SK-N-SH (cell line): Measurements from ENCODE around the gene SEC14L6. TPM values are rescaled to one million over a fixed set of nuclear protein-coding genes. Genes with fewer than 3 reads are reported as not detected.

Source experiments
- CTCF ChIA-PET: fragments of 300-600, 350-600 bp; formaldehyde crosslinking; extraction: SDS; loops from one replicate; lab custom pipeline; 2021; lab: Yijun Ruan, JAX
- POLR2A ChIA-PET: fragments of 350-600 bp; sonication (Branson Sonifier 250); formaldehyde crosslinking; extraction: SDS; loops from one replicate; lab custom pipeline; 2020; ENCODE audit warnings: antibody characterized with exemption, inconsistent platforms; lab: Yijun Ruan, JAX
- DNase-seq: peaks from one replicate; pipeline ENCODE4 v3.0.0; 2012
- H2AFZ ChIP-seq: fragments of 200-600 bp; sonication (generic); 2 replicates; pipeline ENCODE4 v1.8.1; 2016; ENCODE audit warnings: antibody characterized with exemption, mild to moderate bottlenecking, low read depth
- H3F3A ChIP-seq: fragments of 200-600 bp; sonication (generic); replicated peaks from 2 replicates; pipeline ENCODE3; 2016; ENCODE audit warnings: antibody characterized with exemption, mild to moderate bottlenecking; ENCODE audit not compliant: insufficient read depth
- H3K27ac ChIP-seq, 2 experiments: fragments of 200-500 bp in 1 of 2; fragments of 200-600 bp in 1 of 2; sonication (Bioruptor generic) in 1 of 2; sonication (generic), shearing (Covaris generic) in 1 of 2; 2 replicates each; pipeline versions ENCODE4 v1.5.1 to v1.6.1; 2014 to 2016; ENCODE audit warnings: low read depth in 2 of 2, inconsistent platforms in 1 of 2, low read length in 1 of 2, mild to moderate bottlenecking in 1 of 2, mixed read lengths in 1 of 2
- H3K27me3 ChIP-seq: fragments of 200-600 bp; sonication (generic), shearing (Covaris generic); 2 replicates; pipeline ENCODE4 v1.6.1; 2016; ENCODE audit warnings: mixed run types; ENCODE audit not compliant: insufficient read depth
- H3K36me3 ChIP-seq, 2 experiments: fragments of 200-500 bp in 1 of 2; fragments of 200-600 bp in 1 of 2; sonication (Bioruptor generic) in 1 of 2; sonication (generic) in 1 of 2; replicated peaks in 1 of 2; 2 replicates each; pipeline versions ENCODE3 to v1.5.1; 2014 to 2016; ENCODE audit warnings: low read length in 1 of 2, mild to moderate bottlenecking in 1 of 2; ENCODE audit not compliant: insufficient read depth in 2 of 2, control insufficient read depth in 1 of 2
- H3K4me1 ChIP-seq, 2 experiments: fragments of 200-500 bp in 1 of 2; fragments of 200-600 bp in 1 of 2; sonication (Bioruptor generic) in 1 of 2; sonication (generic), shearing (Covaris generic) in 1 of 2; 2 replicates each; pipeline versions ENCODE4 v1.5.1 to v1.6.1; 2014 to 2016; ENCODE audit warnings: low read depth in 1 of 2, low read length in 1 of 2, mixed run types in 1 of 2; ENCODE audit not compliant: insufficient read depth in 2 of 2, control insufficient read depth in 1 of 2
- H3K4me2 ChIP-seq: fragments of 200-600 bp; sonication (generic), shearing (Covaris generic); 2 replicates; pipeline ENCODE4 v1.6.1; 2017; ENCODE audit warnings: mixed run types
- H3K4me3 ChIP-seq, 2 experiments: fragments of 200-500 bp in 1 of 2; fragments of 200-600 bp in 1 of 2; sonication (Bioruptor generic) in 1 of 2; sonication (generic), shearing (Covaris generic) in 1 of 2; 2 replicates each; pipeline versions ENCODE4 v1.5.1 to v1.8.1; 2014 to 2016; ENCODE audit warnings: low read depth in 2 of 2, inconsistent platforms in 1 of 2, low read length in 1 of 2, mild to moderate bottlenecking in 1 of 2, mixed read lengths in 1 of 2, moderate library complexity in 1 of 2
- H3K79me2 ChIP-seq: fragments of 200-600 bp; sonication (generic); 2 replicates; pipeline ENCODE4 v1.8.1; 2017; ENCODE audit warnings: mild to moderate bottlenecking; ENCODE audit not compliant: insufficient read depth
- H3K9ac ChIP-seq: fragments of 200-600 bp; sonication (generic); 2 replicates; pipeline ENCODE4 v1.6.1; 2017; ENCODE audit warnings: mixed run types
- H3K9me2 ChIP-seq: fragments of 200-600 bp; sonication (generic); 2 replicates; pipeline ENCODE4 v1.6.1; 2017; ENCODE audit warnings: mixed run types
- H3K9me3 ChIP-seq: fragments of 200-600 bp; sonication (generic); 2 replicates; pipeline ENCODE4 v1.6.1; 2017; ENCODE audit warnings: mixed run types, mild to moderate bottlenecking, moderate library complexity
- H4K20me1 ChIP-seq: fragments of 200-600 bp; sonication (generic); 2 replicates; pipeline ENCODE4 v1.6.1; 2017; ENCODE audit warnings: mild to moderate bottlenecking, mixed run types; ENCODE audit not compliant: insufficient read depth
- ELF1 ChIP-seq: IDR thresholded peaks from 2 replicates; pipeline ENCODE4 v1.4.0; 2012
- EP300 ChIP-seq, 2 experiments: IDR thresholded peaks; 2 replicates each; pipeline versions ENCODE4 v1.4.0 to v1.6.1; 2012; ENCODE audit warnings: borderline replicate concordance in 1 of 2, low read depth in 1 of 2, low read length in 1 of 2
- FOSL2 ChIP-seq: IDR thresholded peaks from 2 replicates; pipeline ENCODE4 v1.4.0; 2012; ENCODE audit warnings: low read depth, mild to moderate bottlenecking, moderate library complexity, borderline replicate concordance
- FOXJ3 ChIP-seq: sonication (generic); formaldehyde crosslinking; IDR thresholded peaks from 2 replicates; pipeline ENCODE4 v1.5.1; 2020; ENCODE audit warnings: mild to moderate bottlenecking, missing genetic modification reagents
- GABPA ChIP-seq: IDR thresholded peaks from 2 replicates; pipeline ENCODE4 v1.4.0; 2012; ENCODE audit warnings: low read depth, mild to moderate bottlenecking
- GATA2 ChIP-seq: sonication (generic); formaldehyde crosslinking; IDR thresholded peaks from 2 replicates; pipeline ENCODE4 v1.5.0; 2020; ENCODE audit warnings: mild to moderate bottlenecking, missing genetic modification reagents
- JUND ChIP-seq: IDR thresholded peaks from 2 replicates; pipeline ENCODE4 v1.4.0; 2012
- MEF2A ChIP-seq: IDR thresholded peaks from 2 replicates; pipeline ENCODE4 v1.4.0; 2012; ENCODE audit warnings: low read depth, borderline replicate concordance
- MXI1 ChIP-seq: IDR thresholded peaks from 2 replicates; pipeline ENCODE4 v1.6.1; 2012; ENCODE audit warnings: mild to moderate bottlenecking, low read depth, low read length, improper control_type of control experiment
- NFIC ChIP-seq: IDR thresholded peaks from 2 replicates; pipeline ENCODE4 v1.4.0; 2012; ENCODE audit warnings: borderline replicate concordance
- NRF1 ChIP-seq: IDR thresholded peaks from 2 replicates; pipeline ENCODE4 v1.6.1; 2012; ENCODE audit warnings: low read depth, mild to moderate bottlenecking, low read length
- RXRA ChIP-seq: IDR thresholded peaks from 2 replicates; pipeline ENCODE4 v1.4.0; 2012; ENCODE audit warnings: low read depth, mild to moderate bottlenecking, borderline replicate concordance
- SIN3A ChIP-seq: IDR thresholded peaks from 2 replicates; pipeline ENCODE4 v1.6.1; 2012; ENCODE audit warnings: low read depth, mild to moderate bottlenecking, low read length, moderate library complexity, borderline replicate concordance
- YY1 ChIP-seq: IDR thresholded peaks from 2 replicates; pipeline ENCODE4 v1.4.0; 2012; ENCODE audit warnings: low read depth, mild to moderate bottlenecking
- WGBS: methylation state at CpG from one replicate; pipeline ENCODE4 v1.1.6; 2017; ENCODE audit warnings: low lambda C conversion rate; 5-methylcytosine and 5-hydroxymethylcytosine counted together
- polyA plus RNA-seq, 3 experiments: library from polyadenylated mRNA; depleted of rRNA; stranded (reverse); fragments of >200 nt; gene quantifications; 2 replicates each; pipeline ENCODE4 v1.2.3, GENCODE V29; 2012
- TF ChIP-seq, protein P1 (sequence below): IDR thresholded peaks from 2 replicates; pipeline ENCODE4 v1.6.1; 2012; ENCODE audit warnings: mild to moderate bottlenecking, low read depth, low read length, moderate library complexity
- TF ChIP-seq, protein P2 (sequence below): IDR thresholded peaks from 2 replicates; pipeline ENCODE4 v1.4.0; 2012; ENCODE audit warnings: low read depth, borderline replicate concordance

SEC14L6 gene
- polyA plus RNA-seq, 1 of the 3 experiments (the other 2 are of a cell fraction): not detected

DNA sequence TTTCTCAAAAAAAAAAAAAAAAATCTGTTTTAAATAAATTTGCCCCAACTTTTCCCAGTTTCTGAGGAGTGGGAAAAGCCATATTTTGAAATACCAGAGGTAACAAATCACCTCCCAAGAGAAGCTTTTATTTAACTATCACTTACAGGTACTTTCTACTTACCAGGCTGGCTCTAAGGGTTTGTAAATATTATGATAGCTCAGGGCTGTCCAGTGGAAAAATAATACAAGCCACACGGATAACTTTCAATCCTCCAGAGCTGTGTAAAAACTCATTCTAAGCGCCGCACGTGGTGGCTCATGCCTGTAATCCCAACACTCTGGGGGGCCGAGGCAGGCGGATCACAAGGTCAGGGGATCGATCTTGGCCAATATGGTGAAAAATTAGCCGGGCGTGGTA is 35.4 kb downstream of the SEC14L6 start:
- no peak overlapping the region for H2AFZ ChIP-seq
- no peaks in the 10 kb centered on the region for H3F3A ChIP-seq
- H3K9ac ChIP-seq: no peak overlapping the region
- peaks cover 0 to 3% of the 10 kb centered on the region in 2 experiments; a peak in 1 of 4 replicates for H3K4me1 ChIP-seq
- H3K79me2 ChIP-seq: no peaks in the 10 kb centered on the region
- no peaks in the 10 kb centered on the region for H3K36me3 ChIP-seq
- no peak overlapping the region for H3K4me3 ChIP-seq
- ChIA-PET POLR2A (no interaction called here), CTCF (interaction anchor here (1.1 kb wide), 1 partner anchor 9 kb away, joined by 3 read pairs; no protein-coding TSS in a partner anchor)
- H3K27ac ChIP-seq: no peak overlapping the region
- no peak for DNase-seq
- no peaks in the 10 kb centered on the region for H3K9me2 ChIP-seq
- no peaks in the 10 kb centered on the region for H4K20me1 ChIP-seq
- H3K27me3 ChIP-seq: peaks cover 7% of the 10 kb centered on the region; the same call in 1 of the 2 replicates
- no peak overlapping the region for H3K4me2 ChIP-seq
- 72% methylated on average over 9 of the region's 9 CpGs for WGBS
- H3K9me3 ChIP-seq: no peaks in the 10 kb centered on the region
- no peak for TF ChIP-seq MXI1
- TF ChIP-seq NRF1: no peak
- TF ChIP-seq, protein P1, sequence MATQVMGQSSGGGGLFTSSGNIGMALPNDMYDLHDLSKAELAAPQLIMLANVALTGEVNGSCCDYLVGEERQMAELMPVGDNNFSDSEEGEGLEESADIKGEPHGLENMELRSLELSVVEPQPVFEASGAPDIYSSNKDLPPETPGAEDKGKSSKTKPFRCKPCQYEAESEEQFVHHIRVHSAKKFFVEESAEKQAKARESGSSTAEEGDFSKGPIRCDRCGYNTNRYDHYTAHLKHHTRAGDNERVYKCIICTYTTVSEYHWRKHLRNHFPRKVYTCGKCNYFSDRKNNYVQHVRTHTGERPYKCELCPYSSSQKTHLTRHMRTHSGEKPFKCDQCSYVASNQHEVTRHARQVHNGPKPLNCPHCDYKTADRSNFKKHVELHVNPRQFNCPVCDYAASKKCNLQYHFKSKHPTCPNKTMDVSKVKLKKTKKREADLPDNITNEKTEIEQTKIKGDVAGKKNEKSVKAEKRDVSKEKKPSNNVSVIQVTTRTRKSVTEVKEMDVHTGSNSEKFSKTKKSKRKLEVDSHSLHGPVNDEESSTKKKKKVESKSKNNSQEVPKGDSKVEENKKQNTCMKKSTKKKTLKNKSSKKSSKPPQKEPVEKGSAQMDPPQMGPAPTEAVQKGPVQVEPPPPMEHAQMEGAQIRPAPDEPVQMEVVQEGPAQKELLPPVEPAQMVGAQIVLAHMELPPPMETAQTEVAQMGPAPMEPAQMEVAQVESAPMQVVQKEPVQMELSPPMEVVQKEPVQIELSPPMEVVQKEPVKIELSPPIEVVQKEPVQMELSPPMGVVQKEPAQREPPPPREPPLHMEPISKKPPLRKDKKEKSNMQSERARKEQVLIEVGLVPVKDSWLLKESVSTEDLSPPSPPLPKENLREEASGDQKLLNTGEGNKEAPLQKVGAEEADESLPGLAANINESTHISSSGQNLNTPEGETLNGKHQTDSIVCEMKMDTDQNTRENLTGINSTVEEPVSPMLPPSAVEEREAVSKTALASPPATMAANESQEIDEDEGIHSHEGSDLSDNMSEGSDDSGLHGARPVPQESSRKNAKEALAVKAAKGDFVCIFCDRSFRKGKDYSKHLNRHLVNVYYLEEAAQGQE: no peak

DNA sequence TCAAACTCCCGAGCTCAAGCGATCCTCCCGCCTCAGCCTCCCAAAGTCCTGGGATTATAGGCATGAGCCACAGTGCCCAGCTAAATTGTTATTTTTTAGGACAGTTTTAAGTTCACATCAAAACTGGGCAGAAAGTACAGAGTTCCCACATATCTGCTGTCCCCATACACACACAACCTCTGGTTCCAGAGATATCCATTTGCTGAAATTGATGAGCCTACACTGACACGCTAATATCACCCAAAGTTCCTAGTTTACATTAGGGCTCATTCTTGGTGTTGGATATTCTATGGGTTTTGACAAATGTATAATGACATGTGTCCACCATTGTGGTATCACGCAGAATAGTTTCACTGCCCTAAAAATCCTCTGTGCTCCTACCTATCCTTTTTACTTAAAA is 38.3 kb downstream of the SEC14L6 start:
- Histone ChIP-seq H4K20me1 (no peaks in the 10 kb centered on the region), H3K4me2 (no peak overlapping the region), H3K9ac (no peak overlapping the region), H2AFZ (no peak overlapping the region), H3K27ac (no peak overlapping the region), H3K79me2 (no peaks in the 10 kb centered on the region), H3K4me1 (peaks cover 0 to 3% of the 10 kb centered on the region in 2 experiments; a peak in 1 of 4 replicates), H3K9me3 (no peaks in the 10 kb centered on the region), H3K9me2 (no peaks in the 10 kb centered on the region), H3K4me3 (no peak overlapping the region), H3F3A (no peaks in the 10 kb centered on the region), H3K36me3 (no peaks in the 10 kb centered on the region), H3K27me3 (peaks cover 7% of the 10 kb centered on the region; the same call in 1 of the 2 replicates)
- ChIA-PET CTCF (interaction anchor here (0.9 to 1.0 kb wide), 2 partner anchors 23 to 59 kb away, joined by 3 to 4 read pairs; no protein-coding TSS in a partner anchor), POLR2A (no interaction called here)
- DNase-seq: no peak
- WGBS: 88% methylated on average over 5 of the region's 5 CpGs
- no peak for TF ChIP-seq FOXJ3
- TF ChIP-seq ELF1: no peak
- TF ChIP-seq RXRA: no peak
- TF ChIP-seq MXI1: no peak
- no peak for TF ChIP-seq SIN3A
- TF ChIP-seq MEF2A: no peak
- no peak for TF ChIP-seq GABPA
- TF ChIP-seq, protein P1: no peak
- TF ChIP-seq GATA2 (CRISPR knock-in tag): no peak
- TF ChIP-seq NFIC: no peak
- no peak for TF ChIP-seq JUND
- TF ChIP-seq, protein P2, sequence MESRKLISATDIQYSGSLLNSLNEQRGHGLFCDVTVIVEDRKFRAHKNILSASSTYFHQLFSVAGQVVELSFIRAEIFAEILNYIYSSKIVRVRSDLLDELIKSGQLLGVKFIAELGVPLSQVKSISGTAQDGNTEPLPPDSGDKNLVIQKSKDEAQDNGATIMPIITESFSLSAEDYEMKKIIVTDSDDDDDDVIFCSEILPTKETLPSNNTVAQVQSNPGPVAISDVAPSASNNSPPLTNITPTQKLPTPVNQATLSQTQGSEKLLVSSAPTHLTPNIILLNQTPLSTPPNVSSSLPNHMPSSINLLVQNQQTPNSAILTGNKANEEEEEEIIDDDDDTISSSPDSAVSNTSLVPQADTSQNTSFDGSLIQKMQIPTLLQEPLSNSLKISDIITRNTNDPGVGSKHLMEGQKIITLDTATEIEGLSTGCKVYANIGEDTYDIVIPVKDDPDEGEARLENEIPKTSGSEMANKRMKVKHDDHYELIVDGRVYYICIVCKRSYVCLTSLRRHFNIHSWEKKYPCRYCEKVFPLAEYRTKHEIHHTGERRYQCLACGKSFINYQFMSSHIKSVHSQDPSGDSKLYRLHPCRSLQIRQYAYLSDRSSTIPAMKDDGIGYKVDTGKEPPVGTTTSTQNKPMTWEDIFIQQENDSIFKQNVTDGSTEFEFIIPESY: no peak
- TF ChIP-seq YY1: no peak
- TF ChIP-seq EP300 (IDR thresholded peaks at IDR 0.05; ENCODE audit: borderline replicate concordance in 1 of 2, low read depth in 1 of 2, low read length in 1 of 2): no peak
- no peak for TF ChIP-seq FOSL2
